Right lobe of liver (tissue), 4 donors: ENCODE data around the gene POMT2.

ENCODE experiments used
- POLR2A ChIP-seq: fragments of 450-650 bp; IDR thresholded peaks from one replicate; pipeline ENCODE4 v1.6.1; 2017; ENCODE audit warnings: antibody characterized with exemption, mild to moderate bottlenecking
- TF ChIP-seq, protein P1 (sequence below), 4 donors: fragments of 200-600 bp in 3 of 4; fragments of 450-650 bp in 1 of 4; IDR thresholded peaks; one replicate each; pipeline versions ENCODE4 v1.5.1 to v1.8.0; 2016 to 2022; ENCODE audit warnings: antibody characterized with exemption in 4 of 4, mild to moderate bottlenecking in 2 of 4
- donor health status: DM: no; HTN: no; CAD: no.
- donor health status: DM: no; HTN: no; CAD: no.
- donor health status: DM: no; HTN: yes; CAD: no.

GRCh38 chr14:77242752-77243151 lies 77.9 kb downstream of the POMT2 start:
- no peak for TF ChIP-seq POLR2A
- TF ChIP-seq, protein P1, sequence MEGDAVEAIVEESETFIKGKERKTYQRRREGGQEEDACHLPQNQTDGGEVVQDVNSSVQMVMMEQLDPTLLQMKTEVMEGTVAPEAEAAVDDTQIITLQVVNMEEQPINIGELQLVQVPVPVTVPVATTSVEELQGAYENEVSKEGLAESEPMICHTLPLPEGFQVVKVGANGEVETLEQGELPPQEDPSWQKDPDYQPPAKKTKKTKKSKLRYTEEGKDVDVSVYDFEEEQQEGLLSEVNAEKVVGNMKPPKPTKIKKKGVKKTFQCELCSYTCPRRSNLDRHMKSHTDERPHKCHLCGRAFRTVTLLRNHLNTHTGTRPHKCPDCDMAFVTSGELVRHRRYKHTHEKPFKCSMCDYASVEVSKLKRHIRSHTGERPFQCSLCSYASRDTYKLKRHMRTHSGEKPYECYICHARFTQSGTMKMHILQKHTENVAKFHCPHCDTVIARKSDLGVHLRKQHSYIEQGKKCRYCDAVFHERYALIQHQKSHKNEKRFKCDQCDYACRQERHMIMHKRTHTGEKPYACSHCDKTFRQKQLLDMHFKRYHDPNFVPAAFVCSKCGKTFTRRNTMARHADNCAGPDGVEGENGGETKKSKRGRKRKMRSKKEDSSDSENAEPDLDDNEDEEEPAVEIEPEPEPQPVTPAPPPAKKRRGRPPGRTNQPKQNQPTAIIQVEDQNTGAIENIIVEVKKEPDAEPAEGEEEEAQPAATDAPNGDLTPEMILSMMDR (IDR thresholded peaks at IDR 0.05), result no peak
